IgD-negative memory B cell (primary cell): Measurements from ENCODE around the gene CLDN6. TPM values are rescaled to one million over a fixed set of nuclear protein-coding genes. Genes with fewer than 3 reads are reported as not detected.

ENCODE experiments used
- H3K27ac Mint-ChIP-seq, 3 donors: one replicate each; pipeline ENCODE4 v1.8.0; 2020 to 2022; ENCODE audit warnings: mild to moderate bottlenecking in 3 of 3, mixed read lengths in 3 of 3, moderate library complexity in 1 of 3
- H3K27me3 Mint-ChIP-seq: one replicate; pipeline ENCODE4 v1.8.0; 2021; ENCODE audit warnings: mixed read lengths
- H3K36me3 Mint-ChIP-seq: one replicate; pipeline ENCODE4 v1.8.0; 2020; ENCODE audit warnings: mild to moderate bottlenecking, mixed read lengths
- H3K4me1 Mint-ChIP-seq, 3 donors: one replicate each; pipeline ENCODE4 v1.8.0; 2020 to 2022; ENCODE audit warnings: mixed read lengths in 3 of 3, mild to moderate bottlenecking in 1 of 3
- H3K4me3 Mint-ChIP-seq, 4 donors: one replicate each; pipeline ENCODE4 v1.8.0; 2020 to 2022; ENCODE audit warnings: mild to moderate bottlenecking in 4 of 4, mixed read lengths in 4 of 4, moderate library complexity in 3 of 4
- H3K9me3 Mint-ChIP-seq, 3 donors: one replicate each; pipeline ENCODE4 v1.8.0; 2020 to 2021; ENCODE audit warnings: mixed read lengths in 3 of 3, mild to moderate bottlenecking in 1 of 3
- polyA plus RNA-seq: library from polyadenylated mRNA; unstranded; fragments of 300-500 nt; fragmentation: Illumina TruSeq; gene quantifications from one replicate; pipeline ENCODE4 v1.2.3, GENCODE V29; 2021

Gene CLDN6, protein sequence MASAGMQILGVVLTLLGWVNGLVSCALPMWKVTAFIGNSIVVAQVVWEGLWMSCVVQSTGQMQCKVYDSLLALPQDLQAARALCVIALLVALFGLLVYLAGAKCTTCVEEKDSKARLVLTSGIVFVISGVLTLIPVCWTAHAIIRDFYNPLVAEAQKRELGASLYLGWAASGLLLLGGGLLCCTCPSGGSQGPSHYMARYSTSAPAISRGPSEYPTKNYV
- polyA plus RNA-seq, result not detected

GRCh38 chr16:3017794-3018506 lies at the start of gene CLDN6:
Gene CLDN6, minus strand, starts transcription at chr16:3018183. Its CDS starts 2,162 bp downstream, at chr16:3016021.
- Mint-ChIP-seq H3K27ac (peak within 1 kb of the TSS in 1 of 3 donors; percentile 35), H3K4me3 (peak within 1 kb of the TSS in 2 of 4 donors; percentile 43), H3K27me3 (peaks cover 6% of the 10 kb centered on the region), H3K4me1 (peaks cover 10 to 17% (median 16%) of the 10 kb centered on the region in 3 donors), H3K36me3 (no peaks in the 10 kb centered on the region), H3K9me3 (no peaks in the 10 kb centered on the region)

DNA sequence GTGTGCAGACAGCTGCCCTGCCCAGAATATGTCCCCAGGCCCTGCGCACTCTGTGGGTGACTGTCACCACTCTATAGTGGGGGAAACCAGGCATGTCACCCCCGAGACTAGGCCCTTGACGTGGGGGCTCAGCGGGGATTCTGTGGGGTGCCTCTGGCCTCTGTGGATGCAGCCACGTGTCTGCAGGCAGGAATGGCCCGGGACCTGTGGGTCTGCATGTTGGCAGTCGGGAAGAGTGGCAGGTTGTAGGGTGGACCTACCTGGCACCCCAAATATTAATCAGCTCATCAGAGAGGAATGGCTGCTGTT lies 48.4 kb upstream of the CLDN6 start:
- Mint-ChIP-seq H3K9me3 (no peaks in the 10 kb centered on the region), H3K27me3 (no peaks in the 10 kb centered on the region), H3K4me1 (peaks cover 0 to 6% (median 1%) of the 10 kb centered on the region in 3 donors), H3K36me3 (no peaks in the 10 kb centered on the region), H3K4me3 (peak overlapping the region in 3 of 4 donors; percentile 52 to 66 (median 60)), H3K27ac (no peak overlapping the region)

GRCh38 chr16:3065742-3066439 lies 47.9 kb upstream of the CLDN6 start:
- Mint-ChIP-seq H3K4me1 (peaks cover 0 to 6% (median 1%) of the 10 kb centered on the region in 3 donors), H3K4me3 (peak overlapping the region; percentile 35 to 92 (median 78)), H3K27ac (peak overlapping the region in 1 of 3 donors; percentile 18), H3K27me3 (no peaks in the 10 kb centered on the region), H3K36me3 (no peaks in the 10 kb centered on the region), H3K9me3 (no peaks in the 10 kb centered on the region)

DNA sequence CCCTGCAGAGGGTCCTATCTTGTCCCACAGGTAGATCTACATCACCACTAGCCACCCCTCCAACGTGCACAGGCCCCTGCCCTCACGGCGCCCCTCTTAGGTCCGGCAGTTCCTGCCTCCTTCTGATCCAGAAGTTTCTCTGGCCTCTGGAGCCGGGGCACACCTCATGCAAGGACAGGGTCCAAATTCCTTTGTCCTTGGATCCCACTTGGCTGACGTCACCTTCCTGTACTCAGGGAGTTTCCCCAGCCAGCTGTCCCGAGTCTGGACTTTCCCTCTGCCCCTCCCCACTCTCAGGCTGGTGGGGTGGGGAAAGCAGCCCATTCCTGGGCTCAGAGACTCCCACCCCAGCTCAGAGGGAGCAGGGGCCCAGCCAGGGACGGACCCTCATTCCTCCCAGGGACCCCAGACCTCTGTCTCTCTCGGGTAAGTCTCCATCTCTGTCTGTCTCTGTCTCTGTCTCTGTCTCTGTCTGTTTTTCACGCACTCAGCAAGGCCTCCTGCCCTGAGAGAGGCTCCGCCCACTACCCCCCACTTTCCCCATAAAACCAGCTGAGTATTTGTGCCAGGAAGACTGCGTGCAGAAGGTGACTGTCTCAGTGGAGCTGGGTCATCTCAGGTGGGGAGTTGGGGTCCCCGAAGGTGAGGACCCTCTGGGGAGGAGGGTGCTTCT lies 47.2 kb upstream of the CLDN6 start, which contains the start of gene IL32:
Gene IL32 (plus strand): TSS at position 572 of the 673 bp plus-strand sequence. CDS start 172 bp downstream, outside the sequence.
- Mint-ChIP-seq H3K9me3 (no peaks in the 10 kb centered on the region), H3K27me3 (no peaks in the 10 kb centered on the region), H3K4me3 (peak within 1 kb of the TSS; percentile 35 to 92 (median 78)), H3K36me3 (no peaks in the 10 kb centered on the region), H3K27ac (peak within 1 kb of the TSS in 2 of 3 donors; percentile 18 to 85), H3K4me1 (peaks cover 0 to 6% (median 1%) of the 10 kb centered on the region in 3 donors)

DNA sequence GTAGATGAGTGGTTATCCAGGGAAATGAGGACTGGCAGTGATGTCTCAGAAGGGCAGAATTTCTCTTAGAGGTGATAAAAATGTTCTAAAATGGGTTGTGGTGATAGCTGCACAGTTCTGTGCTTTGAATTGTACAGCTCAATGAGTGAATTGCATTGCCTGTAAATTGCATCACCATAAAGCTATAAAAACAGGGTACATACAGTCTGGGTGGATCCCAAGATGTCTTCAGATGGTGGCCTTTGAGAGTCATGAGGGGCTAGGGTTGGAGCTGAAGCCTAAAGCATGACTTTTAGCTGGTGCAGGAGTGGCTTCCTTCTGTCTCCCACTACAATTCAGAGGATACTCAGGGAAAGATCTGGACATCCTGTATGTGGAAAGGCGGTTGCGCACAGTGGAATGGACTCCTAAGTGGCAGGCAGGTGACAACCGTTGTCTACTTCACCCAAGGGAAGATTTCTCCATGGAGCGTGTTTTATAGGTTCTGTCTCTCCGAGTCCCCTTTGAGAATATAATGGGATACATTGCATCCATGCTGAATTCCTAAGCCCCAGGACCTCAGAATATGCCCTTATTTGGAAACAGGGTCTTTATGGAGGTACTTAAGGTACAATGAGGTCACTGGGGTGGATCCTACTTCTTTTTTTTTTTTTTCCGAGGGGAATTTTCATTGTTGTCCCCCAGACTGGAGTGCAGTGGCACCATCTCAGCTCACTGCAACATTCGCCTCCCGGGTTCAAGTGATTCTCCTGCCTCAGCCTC lies 45.8 kb upstream of the CLDN6 start:
- Mint-ChIP-seq H3K27me3 (peaks cover 2% of the 10 kb centered on the region), H3K4me1 (peaks cover 0 to 6% (median 1%) of the 10 kb centered on the region in 3 donors), H3K4me3 (no peak overlapping the region), H3K27ac (no peak overlapping the region), H3K9me3 (no peaks in the 10 kb centered on the region), H3K36me3 (no peaks in the 10 kb centered on the region)

- Mint-ChIP-seq H3K4me3 (peak overlapping the region in 1 of 4 donors; percentile 57), H3K4me1 (peaks cover 0 to 6% (median 3%) of the 10 kb centered on the region in 3 donors), H3K27me3 (peaks cover 2% of the 10 kb centered on the region), H3K36me3 (no peaks in the 10 kb centered on the region), H3K27ac (no peak overlapping the region), H3K9me3 (no peaks in the 10 kb centered on the region)
Measured at GRCh38 chr16:3062553-3062952, 44.6 kb upstream of the CLDN6 start.

GRCh38 chr16:3060339-3061127 lies 42.5 kb upstream of the CLDN6 start:
- Mint-ChIP-seq H3K4me3 (peak overlapping the region; percentile 8 to 94 (median 76)), H3K4me1 (peaks cover 0 to 3% (median under 1%) of the 10 kb centered on the region in 3 donors), H3K36me3 (no peaks in the 10 kb centered on the region)

GRCh38 chr16:3059723-3060242 lies 41.8 kb upstream of the CLDN6 start:
- peak overlapping the region; percentile 35 to 88 (median 63) for H3K27ac Mint-ChIP-seq
- no peaks in the 10 kb centered on the region for H3K9me3 Mint-ChIP-seq
- no peaks in the 10 kb centered on the region for H3K36me3 Mint-ChIP-seq
- H3K4me1 Mint-ChIP-seq, result peaks cover 7 to 8% (median 8%) of the 10 kb centered on the region in 3 donors
- peaks cover 2% of the 10 kb centered on the region for H3K27me3 Mint-ChIP-seq
- H3K4me3 Mint-ChIP-seq, result peak overlapping the region; percentile 69 to 94 (median 82)

More at GRCh38 chr16:3060339-3061127, 42.5 kb upstream of the CLDN6 start:
- Mint-ChIP-seq H3K9me3 (no peaks in the 10 kb centered on the region), H3K27ac (peak overlapping the region in 1 of 3 donors; percentile 35), H3K27me3 (peaks cover 2% of the 10 kb centered on the region)

GRCh38 chr16:3059041-3059722 lies 41.2 kb upstream of the CLDN6 start:
- peaks cover 9 to 11% (median 10%) of the 10 kb centered on the region in 3 donors for H3K4me1 Mint-ChIP-seq
- peaks cover 2% of the 10 kb centered on the region for H3K27me3 Mint-ChIP-seq
- H3K9me3 Mint-ChIP-seq, result no peaks in the 10 kb centered on the region
- H3K4me3 Mint-ChIP-seq, result peak overlapping the region; percentile 69 to 95 (median 88)
- peak overlapping the region in 2 of 3 donors; percentile 35 to 88 for H3K27ac Mint-ChIP-seq
- H3K36me3 Mint-ChIP-seq, result no peaks in the 10 kb centered on the region

DNA sequence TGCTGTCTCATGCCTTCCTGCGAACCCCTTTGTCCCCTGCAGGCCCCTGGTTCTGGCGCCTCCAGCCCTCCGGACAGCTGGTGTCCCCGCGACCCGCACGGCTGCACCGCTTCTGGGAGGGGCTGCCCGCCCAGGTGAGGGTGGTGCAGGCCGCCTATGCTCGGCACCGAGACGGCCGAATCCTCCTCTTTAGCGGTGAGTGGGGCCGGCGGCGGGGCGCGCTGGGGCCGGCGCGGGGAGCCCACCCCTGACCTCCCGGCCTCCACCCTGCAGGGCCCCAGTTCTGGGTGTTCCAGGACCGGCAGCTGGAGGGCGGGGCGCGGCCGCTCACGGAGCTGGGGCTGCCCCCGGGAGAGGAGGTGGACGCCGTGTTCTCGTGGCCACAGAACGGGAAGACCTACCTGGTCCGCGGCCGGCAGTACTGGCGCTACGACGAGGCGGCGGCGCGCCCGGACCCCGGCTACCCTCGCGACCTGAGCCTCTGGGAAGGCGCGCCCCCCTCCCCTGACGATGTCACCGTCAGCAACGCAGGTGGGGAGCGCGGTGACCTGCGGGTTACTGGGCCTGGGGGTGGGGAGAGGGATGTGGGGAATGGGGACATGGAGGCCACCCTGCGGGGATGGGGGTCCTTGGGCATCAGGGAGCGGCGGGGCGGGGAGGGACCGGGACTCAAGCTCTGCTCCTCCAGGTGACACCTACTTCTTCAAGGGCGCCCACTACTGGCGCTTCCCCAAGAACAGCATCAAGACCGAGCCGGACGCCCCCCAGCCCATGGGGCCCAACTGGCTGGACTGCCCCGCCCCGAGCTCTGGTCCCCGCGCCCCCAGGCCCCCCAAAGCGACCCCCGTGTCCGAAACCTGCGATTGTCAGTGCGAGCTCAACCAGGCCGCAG lies 40.4 kb upstream of the CLDN6 start:
- Mint-ChIP-seq H3K4me3 (peak overlapping the region; percentile 65 to 95 (median 86)), H3K27ac (no peak overlapping the region), H3K36me3 (no peaks in the 10 kb centered on the region), H3K4me1 (peaks cover 9 to 15% (median 14%) of the 10 kb centered on the region in 3 donors), H3K9me3 (no peaks in the 10 kb centered on the region), H3K27me3 (peaks cover 2% of the 10 kb centered on the region)

DNA sequence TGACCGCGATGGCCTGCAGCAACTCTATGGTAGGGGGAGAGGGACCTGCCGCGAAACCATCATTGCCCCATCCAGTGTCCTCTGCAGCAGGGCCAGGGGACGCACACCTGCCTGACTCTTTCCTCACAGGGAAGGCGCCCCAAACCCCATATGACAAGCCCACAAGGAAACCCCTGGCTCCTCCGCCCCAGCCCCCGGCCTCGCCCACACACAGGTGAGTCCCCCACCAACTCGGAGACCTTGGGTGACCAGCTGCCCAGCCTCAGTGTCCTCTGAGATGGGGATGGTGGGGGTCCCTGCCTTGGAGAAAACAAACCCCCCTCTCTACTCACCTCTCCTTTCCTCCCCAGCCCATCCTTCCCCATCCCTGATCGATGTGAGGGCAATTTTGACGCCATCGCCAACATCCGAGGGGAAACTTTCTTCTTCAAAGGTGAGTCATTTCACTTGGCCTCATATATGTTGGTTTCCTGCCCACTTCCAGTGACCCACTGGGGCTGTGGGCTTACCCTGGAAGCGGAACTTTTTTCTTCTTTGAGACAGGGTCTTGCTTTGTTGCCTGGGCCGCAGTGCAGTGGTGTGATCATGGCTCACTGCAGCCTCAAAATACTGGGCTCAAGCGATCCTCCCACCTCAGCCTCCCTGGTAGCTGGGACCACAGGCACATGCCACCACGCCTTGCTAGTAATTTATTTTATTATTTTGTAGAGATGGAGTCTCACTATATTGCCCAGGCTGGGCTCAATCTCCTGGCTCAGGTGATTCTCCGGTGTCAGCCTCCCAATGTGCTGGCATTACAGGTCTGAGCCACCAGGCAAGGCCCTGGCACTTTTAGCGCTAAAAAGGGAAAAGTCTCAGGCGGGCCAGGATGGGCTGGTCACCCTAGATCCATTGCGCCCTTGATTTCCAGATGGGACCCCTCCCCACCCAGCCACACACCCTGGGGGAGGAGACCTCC lies 39.5 kb upstream of the CLDN6 start:
- Mint-ChIP-seq H3K27me3 (peaks cover 2% of the 10 kb centered on the region), H3K36me3 (no peaks in the 10 kb centered on the region), H3K4me1 (peaks cover 9 to 15% (median 14%) of the 10 kb centered on the region in 3 donors), H3K27ac (no peak overlapping the region), H3K9me3 (no peaks in the 10 kb centered on the region), H3K4me3 (peak overlapping the region; percentile 35 to 81 (median 56))
